ENCODE data around the gene KIAA1328. TPM values are rescaled to one million over a fixed set of nuclear protein-coding genes. Genes with fewer than 3 reads are reported as not detected.
"Not testable (repeated sequence)": the region's sequence is repeated elsewhere in the genome, so short reads cannot be mapped to it uniquely, and the experiment has no call there.

Gene KIAA1328
- polyA plus RNA-seq, 1 donor from 2014 or later, result 8.5 TPM

- TF ChIP-seq TAF1 (IDR thresholded peaks at IDR 0.05; ENCODE audit: low read depth) (no peak), REST (IDR thresholded peaks at IDR 0.05; ENCODE audit: borderline replicate concordance) (no peak), MXI1 (conservative IDR thresholded peaks at IDR 0.05; ENCODE audit: poor library complexity, severe bottlenecking) (no peak), SMC3 (conservative IDR thresholded peaks at IDR 0.05; ENCODE audit: poor library complexity) (no peak), CTCF (IDR thresholded peaks at IDR 0.05; ENCODE audit: poor library complexity, severe bottlenecking) (no peak), RAD21 (conservative IDR thresholded peaks at IDR 0.05) (no peak), POLR2AphosphoS5 (IDR thresholded peaks at IDR 0.05) (no peak)
- no peak overlapping the region for H3K9ac ChIP-seq (ENCODE audit: low read length)
- H3K9me2 ChIP-seq (ENCODE audit: insufficient read depth, low read length), result no peaks in the 10 kb centered on the region
- H3K36me3 ChIP-seq (ENCODE audit: insufficient read depth, low read length), result no peaks in the 10 kb centered on the region
- no peaks in the 10 kb centered on the region for H3F3A ChIP-seq (ENCODE audit: insufficient read depth, low read length, poor library complexity, severe bottlenecking)
- H3K4me3 ChIP-seq (ENCODE audit: low read length), result no peak overlapping the region
- H3K27me3 ChIP-seq (ENCODE audit: insufficient read depth, low read depth, low read length), result no peaks in the 10 kb centered on the region
- no peaks in the 10 kb centered on the region for H3K79me2 ChIP-seq (replicated peaks; ENCODE audit: insufficient read depth, low read length)
- H2AFZ ChIP-seq (ENCODE audit: low read depth, low read length), result no peak overlapping the region
- no peaks in the 10 kb centered on the region for H4K20me1 ChIP-seq (ENCODE audit: insufficient read depth)
- no peak overlapping the region for H3K4me2 ChIP-seq (ENCODE audit: low read length)
- no peaks in the 10 kb centered on the region for H3K9me3 ChIP-seq (ENCODE audit: low read length)
- no peak overlapping the region for H3K27ac ChIP-seq (ENCODE audit: low read length)
Observed at GRCh38 chr18:36871801-36872200, 42.9 kb downstream of the KIAA1328 start.

GRCh38 chr18:36872329-36872728 lies 43.4 kb downstream of the KIAA1328 start:
- Histone ChIP-seq H3K9me2 (ENCODE audit: insufficient read depth, low read length) (no peaks in the 10 kb centered on the region), H2AFZ (ENCODE audit: low read depth, low read length) (no peak overlapping the region), H3K9ac (ENCODE audit: low read length) (no peak overlapping the region), H3K27me3 (ENCODE audit: insufficient read depth, low read depth, low read length) (no peaks in the 10 kb centered on the region), H3K4me3 (ENCODE audit: low read length) (no peak overlapping the region), H3K79me2 (replicated peaks; ENCODE audit: insufficient read depth, low read length) (no peaks in the 10 kb centered on the region), H3K36me3 (ENCODE audit: insufficient read depth, low read length) (no peaks in the 10 kb centered on the region), H3K4me2 (ENCODE audit: low read length) (no peak overlapping the region), H3F3A (ENCODE audit: insufficient read depth, low read length, poor library complexity, severe bottlenecking) (no peaks in the 10 kb centered on the region), H3K9me3 (ENCODE audit: low read length) (no peaks in the 10 kb centered on the region), H3K27ac (ENCODE audit: low read length) (no peak overlapping the region), H4K20me1 (ENCODE audit: insufficient read depth) (no peaks in the 10 kb centered on the region)
- TF ChIP-seq MXI1 (conservative IDR thresholded peaks at IDR 0.05; ENCODE audit: poor library complexity, severe bottlenecking) (no peak), CTCF (IDR thresholded peaks at IDR 0.05; ENCODE audit: poor library complexity, severe bottlenecking) (no peak), EZH2 (IDR thresholded peaks at IDR 0.05; ENCODE audit: borderline replicate concordance, insufficient read depth, low read length, poor library complexity, severe bottlenecking) (no peak), EP300 (conservative IDR thresholded peaks at IDR 0.05; ENCODE audit: poor library complexity, severe bottlenecking) (no peak), TAF1 (IDR thresholded peaks at IDR 0.05; ENCODE audit: low read depth) (no peak), RAD21 (conservative IDR thresholded peaks at IDR 0.05) (no peak), SMC3 (conservative IDR thresholded peaks at IDR 0.05; ENCODE audit: poor library complexity) (no peak)

GRCh38 chr18:36873826-36874225 lies 44.9 kb downstream of the KIAA1328 start:
- H3K4me3 ChIP-seq (ENCODE audit: low read length); H4K20me1 ChIP-seq (ENCODE audit: insufficient read depth); H3F3A ChIP-seq (ENCODE audit: insufficient read depth, low read length, poor library complexity, severe bottlenecking); H3K9ac ChIP-seq (ENCODE audit: low read length); H3K9me2 ChIP-seq (ENCODE audit: insufficient read depth, low read length); H3K27me3 ChIP-seq (ENCODE audit: insufficient read depth, low read depth, low read length); H3K9me3 ChIP-seq (ENCODE audit: low read length); H2AFZ ChIP-seq (ENCODE audit: low read depth, low read length); H3K4me2 ChIP-seq (ENCODE audit: low read length); H3K36me3 ChIP-seq (ENCODE audit: insufficient read depth, low read length); H3K27ac ChIP-seq (ENCODE audit: low read length); H3K79me2 ChIP-seq (replicated peaks; ENCODE audit: insufficient read depth, low read length): not testable (repeated sequence)

- H3K79me2 ChIP-seq (replicated peaks; ENCODE audit: insufficient read depth, low read length); H3F3A ChIP-seq (ENCODE audit: insufficient read depth, low read length, poor library complexity, severe bottlenecking); H3K4me2 ChIP-seq (ENCODE audit: low read length); H3K9me2 ChIP-seq (ENCODE audit: insufficient read depth, low read length); H3K4me3 ChIP-seq (ENCODE audit: low read length); H4K20me1 ChIP-seq (ENCODE audit: insufficient read depth); H2AFZ ChIP-seq (ENCODE audit: low read depth, low read length); H3K9me3 ChIP-seq (ENCODE audit: low read length); H3K9ac ChIP-seq (ENCODE audit: low read length); H3K36me3 ChIP-seq (ENCODE audit: insufficient read depth, low read length); H3K27ac ChIP-seq (ENCODE audit: low read length); H3K27me3 ChIP-seq (ENCODE audit: insufficient read depth, low read depth, low read length): not testable (repeated sequence)
Observed at GRCh38 chr18:36879796-36880195, 50.9 kb downstream of the KIAA1328 start.

Measured in neural cell (in vitro differentiated cells).